Suprapubic skin (tissue), 4 donors: ENCODE results near the gene CTF1.

Experiments used
- CTCF ChIP-seq, 2 donors: fragments of 200-600 bp in 1 of 2; fragments of 450-650 bp in 1 of 2; sonication (generic) in 1 of 2; IDR thresholded peaks; one replicate each; pipeline ENCODE4 v1.5.1; 2016 to 2019; ENCODE audit warnings: antibody characterized with exemption in 2 of 2, mild to moderate bottlenecking in 1 of 2, moderate library complexity in 1 of 2
- POLR2A ChIP-seq, 2 donors: fragments of 450-650 bp; IDR thresholded peaks; one replicate each; pipeline ENCODE4 v1.6.1; 2017; ENCODE audit warnings: antibody characterized with exemption in 2 of 2, mild to moderate bottlenecking in 2 of 2, moderate library complexity in 2 of 2
- POLR2AphosphoS5 ChIP-seq, 3 donors: sonication (generic); formaldehyde crosslinking; IDR thresholded peaks; one replicate each; pipeline ENCODE4 v1.6.1; 2017; ENCODE audit warnings: antibody characterized with exemption in 3 of 3

DNA sequence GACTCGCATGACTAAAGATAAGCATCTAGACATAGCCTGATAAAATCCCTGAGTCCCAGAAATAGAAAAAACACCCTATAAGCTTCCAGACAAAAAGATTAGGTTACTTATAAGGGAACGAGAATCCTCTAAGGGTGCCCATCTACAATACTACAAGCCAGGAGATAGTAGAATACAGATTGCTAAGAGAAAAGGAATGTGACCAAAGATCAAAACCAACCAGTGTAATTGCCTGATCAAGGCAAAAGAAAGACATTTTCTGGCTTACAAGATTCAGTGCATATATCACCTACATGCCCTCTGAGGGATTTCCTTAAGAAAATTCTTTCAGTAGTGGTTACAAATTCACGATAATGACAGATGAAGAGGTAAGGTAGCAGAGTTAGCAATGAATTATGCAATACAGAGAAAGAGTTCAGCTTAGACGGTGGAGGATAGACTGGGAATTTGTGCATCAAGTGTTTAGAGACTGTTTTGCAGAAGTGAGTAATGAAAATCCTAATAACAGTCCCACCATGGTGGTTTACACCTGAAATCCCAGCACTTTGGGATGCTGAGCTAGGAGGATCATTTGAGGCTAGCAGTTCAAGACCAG lies 37.5 kb upstream of the CTF1 start:
- no peak for TF ChIP-seq POLR2AphosphoS5 (IDR thresholded peaks at IDR 0.05)
- no peak for TF ChIP-seq POLR2A (IDR thresholded peaks at IDR 0.05)
- TF ChIP-seq CTCF (IDR thresholded peaks at IDR 0.05): no peak
